ENCODE results near the gene GOLGA1. TPM values are rescaled to one million over a fixed set of nuclear protein-coding genes. Genes with fewer than 3 reads are reported as not detected.

GOLGA1 gene
- total and polyA plus RNA-seq, 2 of the 13 experiments (the other 11 are each of a cell fraction or from before 2014, with no cell fraction given), result 12.7 to 15.9 TPM

- TF ChIP-seq SMC3 (IDR thresholded peaks at IDR 0.05; ENCODE audit: low read length) (peak; percentile 18), ZBTB20 (CRISPR knock-in tag; IDR thresholded peaks at IDR 0.05; ENCODE audit: borderline replicate concordance, low read depth) (no peak), ZBTB46 (CRISPR knock-in tag; IDR thresholded peaks at IDR 0.05; ENCODE audit: borderline replicate concordance) (no peak), ZNF362 (CRISPR knock-in tag; IDR thresholded peaks at IDR 0.05; ENCODE audit: borderline replicate concordance) (peak; percentile 99), TMF1 (CRISPR knock-in tag; IDR thresholded peaks at IDR 0.05; ENCODE audit: low read depth) (no peak), CREM (IDR thresholded peaks at IDR 0.05) (peak; percentile 55; the same call in 1 of the 2 replicates), CREM (CRISPR knock-in tag; IDR thresholded peaks at IDR 0.05) (no peak), ZMYM2 (CRISPR knock-in tag; IDR thresholded peaks at IDR 0.05) (0 out of 2 replicates have a peak, but pooled peaks have one; percentile 25), MIXL1 (CRISPR knock-in tag; IDR thresholded peaks at IDR 0.05) (peak; percentile 49; the same call in 1 of the 2 replicates), ZFP62 (CRISPR knock-in tag; IDR thresholded peaks at IDR 0.05) (no peak), LRRFIP1 (CRISPR knock-in tag; conservative IDR thresholded peaks at IDR 0.05) (no peak), NFKBIZ (CRISPR knock-in tag; IDR thresholded peaks at IDR 0.05) (peak; percentile 79; the same call in 1 of the 2 replicates), ZNF337 (CRISPR knock-in tag; IDR thresholded peaks at IDR 0.05; ENCODE audit: borderline replicate concordance, low read depth) (peak; percentile 52; the same call in 1 of the 2 replicates), ZNF333 (CRISPR knock-in tag; IDR thresholded peaks at IDR 0.05; ENCODE audit: borderline replicate concordance) (no peak), ZNF788 (CRISPR knock-in tag; IDR thresholded peaks at IDR 0.05; ENCODE audit: borderline replicate concordance) (0 out of 2 replicates have a peak, but pooled peaks have one; percentile 19), HNRNPH1 (optimal IDR thresholded peaks at IDR 0.05; ENCODE audit: low read depth, low read length) (no peak), ATF4 (CRISPR knock-in tag; IDR thresholded peaks at IDR 0.05) (peak in 1 of 2 experiments; percentile 98; a peak in 2 of 4 replicates), FIP1L1 (IDR thresholded peaks at IDR 0.05; ENCODE audit: borderline replicate concordance, insufficient read depth, low read depth, low read length) (no peak), CBX2 (IDR thresholded peaks at IDR 0.05; ENCODE audit: low read depth, low read length) (no peak), CBX2 (CRISPR knock-in tag; IDR thresholded peaks at IDR 0.05; ENCODE audit: low read depth) (no peak), ZMYM3 (CRISPR knock-in tag; IDR thresholded peaks at IDR 0.05) (peak; percentile 70; the same call in 1 of the 2 replicates), RCOR2 (CRISPR knock-in tag; IDR thresholded peaks at IDR 0.05) (0 out of 2 replicates have a peak, but pooled peaks have one; percentile 38), ZNF331 (CRISPR knock-in tag; IDR thresholded peaks at IDR 0.05) (peak; percentile 78; the same call in 1 of the 2 replicates), ZBTB38 (CRISPR knock-in tag; IDR thresholded peaks at IDR 0.05) (no peak)
Observed at GRCh38 chr9:124897570-124898460, 43.1 kb downstream of the GOLGA1 start (continued).

Measured in HepG2 (cell line).